Measurements from ENCODE around the gene JKAMP.

GRCh38 chr14:59435101-59435500 lies 49.2 kb upstream of the JKAMP start:
- TF ChIP-seq TAF1 (IDR thresholded peaks at IDR 0.05; ENCODE audit: low read depth) (no peak), CEBPB (IDR thresholded peaks at IDR 0.05) (no peak)

Data from Ishikawa (cell line).